NCI-H748 (cell line): ENCODE measurements around the gene PSMC4.

Source experiments
- DNase-seq: peaks from one replicate; lab custom pipeline; 2025; ENCODE audit not compliant: unreplicated experiment; lab: John Stamatoyannopoulos, UW

Gene PSMC4

DNA sequence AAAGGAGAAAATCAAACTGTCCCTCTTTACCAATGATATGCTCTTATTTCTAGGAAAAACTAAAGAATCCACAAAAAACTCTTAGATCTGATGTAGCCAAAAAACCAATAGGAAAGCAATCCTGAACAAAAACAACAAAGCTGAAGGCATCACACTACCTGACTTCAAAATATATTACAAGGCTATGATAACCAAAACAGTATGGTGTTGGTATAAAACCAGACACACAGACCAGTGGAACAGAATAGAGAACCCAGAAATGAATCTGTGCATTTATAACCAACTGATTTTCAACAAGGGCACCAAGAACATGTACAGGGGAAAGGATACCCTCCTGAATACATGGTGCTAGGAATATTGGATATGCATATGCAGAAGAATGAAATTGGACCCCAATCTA lies 16.2 kb downstream of the PSMC4 start:
- DNase-seq: no peak

DNA sequence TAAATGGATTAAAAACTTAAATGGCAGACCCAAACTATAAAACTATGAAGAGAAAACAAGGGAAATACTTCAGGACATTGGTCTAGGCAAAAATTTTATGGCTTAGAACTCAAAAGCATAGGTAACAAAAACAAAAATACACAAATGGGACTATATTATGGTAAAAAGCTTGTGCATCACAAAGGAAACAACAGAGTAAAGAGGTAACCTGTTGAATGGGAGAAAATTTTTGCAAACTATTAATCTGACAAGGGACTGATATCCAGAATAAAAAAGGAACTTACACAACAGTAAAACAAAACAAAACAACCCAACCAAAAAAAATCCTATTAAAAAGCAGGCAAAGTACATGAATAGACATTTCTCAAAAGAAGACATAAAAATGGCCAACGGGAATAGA lies 16.6 kb downstream of the PSMC4 start:
- DNase-seq: no peak

DNA sequence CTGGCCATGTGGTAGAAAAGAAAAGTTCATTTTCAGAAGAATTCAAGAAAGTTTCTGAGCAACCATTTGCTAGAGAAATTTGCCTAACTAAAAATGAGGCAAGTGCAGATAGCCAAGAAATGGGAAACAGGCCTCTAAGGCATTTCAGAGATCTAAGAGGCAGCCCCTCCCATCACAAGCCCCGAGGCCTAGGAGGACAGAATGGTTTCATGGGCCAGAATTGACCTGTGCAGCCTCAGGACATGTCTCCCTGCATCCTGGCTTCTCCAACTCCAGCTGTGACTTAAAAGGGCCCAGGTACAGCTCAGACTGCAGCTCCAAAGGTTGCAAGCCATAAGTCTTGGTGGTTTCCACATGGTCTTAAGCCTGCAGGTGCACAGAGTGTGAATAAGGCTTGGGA lies 22.6 kb downstream of the PSMC4 start:
- DNase-seq: no peak

DNA sequence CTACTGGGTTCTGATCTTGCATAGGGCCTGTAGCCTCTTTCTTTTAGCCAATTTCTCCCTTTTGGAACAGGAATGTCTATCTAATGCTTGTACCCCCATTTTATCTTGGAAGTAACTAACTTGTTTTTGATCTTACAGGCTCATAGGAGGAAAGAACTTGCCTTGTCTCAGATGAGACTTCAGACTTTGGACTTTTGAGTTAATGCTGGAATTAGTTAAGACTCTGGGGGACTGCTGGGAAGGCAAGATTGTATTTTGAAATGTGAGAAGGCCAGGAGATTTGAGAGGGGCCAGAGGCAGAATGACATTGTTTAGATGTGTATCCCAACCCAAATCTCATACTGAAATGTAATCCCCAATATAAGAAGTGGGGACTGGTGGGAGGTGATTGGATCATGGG lies 23.4 kb downstream of the PSMC4 start:
- no peak for DNase-seq

DNA sequence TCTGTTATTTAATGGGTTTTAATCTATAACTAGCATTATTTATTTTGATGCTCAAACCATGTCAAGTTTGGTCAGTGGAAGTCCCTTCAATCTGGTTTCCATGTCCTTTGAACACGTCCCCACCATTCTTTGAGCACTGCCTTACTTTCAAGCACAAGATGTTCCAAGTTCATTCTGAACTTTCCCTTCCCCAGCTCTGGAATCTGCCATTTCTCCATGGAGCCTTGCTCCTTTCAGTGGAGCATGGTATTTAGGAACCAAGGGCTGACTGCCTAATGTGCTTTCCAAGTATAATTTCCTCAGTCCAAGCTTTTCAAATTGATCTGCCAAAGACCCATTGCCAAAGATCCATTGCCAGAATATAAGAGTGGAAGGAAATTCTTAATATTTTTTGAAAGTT lies 24.8 kb downstream of the PSMC4 start:
- DNase-seq: no peak

DNA sequence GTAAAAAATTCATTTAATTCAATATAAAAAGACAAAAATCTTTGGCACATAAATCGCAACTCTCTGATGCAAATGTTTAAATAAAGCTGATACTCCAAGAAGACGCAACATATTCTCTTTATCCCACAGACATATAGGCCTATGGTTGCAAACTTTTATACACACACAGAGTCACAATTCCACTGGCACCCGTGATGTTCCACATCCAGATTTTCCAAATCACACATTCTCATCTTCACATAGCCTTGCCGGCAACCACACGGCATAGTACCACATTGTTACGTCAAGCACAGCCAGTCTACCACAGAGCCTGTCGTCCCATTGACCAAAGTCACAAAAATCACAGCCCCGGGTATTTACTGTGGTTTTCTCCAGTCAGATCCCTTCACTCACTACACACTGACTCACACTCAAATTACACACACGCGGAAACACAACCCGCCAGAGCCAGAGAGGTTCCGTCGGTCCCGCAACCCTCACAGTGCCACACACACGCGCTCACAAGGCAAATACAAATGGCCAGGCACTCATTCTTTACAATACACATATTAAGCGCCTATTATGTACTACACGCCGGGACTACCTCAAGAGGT lies 25.3 kb downstream of the PSMC4 start:
- DNase-seq: peak; percentile 65

DNA sequence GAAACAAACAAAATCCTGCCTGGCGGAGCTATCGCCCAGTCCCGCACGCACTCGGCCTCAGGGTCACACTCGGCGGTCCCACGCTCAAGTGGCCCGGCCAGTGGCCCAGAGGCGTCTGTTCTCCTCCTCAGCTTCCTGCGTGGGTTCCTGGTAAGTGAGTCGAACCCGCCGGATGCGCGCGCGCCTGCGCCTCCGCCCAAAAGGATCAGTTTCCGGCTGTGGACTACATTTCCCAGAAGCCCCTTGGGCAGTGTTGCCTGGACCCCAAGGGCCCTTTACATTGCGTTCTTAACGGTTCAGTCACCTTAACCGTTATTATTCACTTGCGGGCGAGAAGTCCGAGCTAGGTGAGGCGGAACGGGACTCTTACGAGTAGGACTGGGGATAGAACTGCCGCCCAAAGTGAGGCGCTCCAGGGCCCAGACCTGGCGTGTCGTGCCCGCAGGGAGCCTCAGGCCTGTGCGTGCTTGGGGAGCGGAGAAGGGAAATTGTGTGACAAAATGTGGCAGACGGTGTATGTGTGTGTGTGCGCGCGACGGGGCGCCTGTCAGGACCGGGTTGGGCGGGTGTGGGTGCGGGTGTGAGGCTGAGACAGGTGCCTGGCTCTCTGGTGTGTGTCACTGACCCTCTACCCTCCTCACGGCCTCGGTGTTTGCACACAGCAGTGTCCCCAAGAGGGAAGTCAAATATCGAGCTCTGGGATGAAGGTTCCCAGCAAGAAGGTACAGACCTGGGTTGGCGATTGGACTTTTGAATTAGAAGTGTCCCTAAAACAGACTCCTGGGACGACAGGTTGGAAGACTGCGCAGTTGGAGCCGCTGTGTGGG lies 26.1 kb downstream of the PSMC4 start, which contains the start of gene ZNF546:
ZNF546 (plus strand) TSS at position 250 of the 827 bp plus-strand sequence. CDS start 1,267 bp downstream, outside the sequence.
- peak; percentile 93 for DNase-seq

DNA sequence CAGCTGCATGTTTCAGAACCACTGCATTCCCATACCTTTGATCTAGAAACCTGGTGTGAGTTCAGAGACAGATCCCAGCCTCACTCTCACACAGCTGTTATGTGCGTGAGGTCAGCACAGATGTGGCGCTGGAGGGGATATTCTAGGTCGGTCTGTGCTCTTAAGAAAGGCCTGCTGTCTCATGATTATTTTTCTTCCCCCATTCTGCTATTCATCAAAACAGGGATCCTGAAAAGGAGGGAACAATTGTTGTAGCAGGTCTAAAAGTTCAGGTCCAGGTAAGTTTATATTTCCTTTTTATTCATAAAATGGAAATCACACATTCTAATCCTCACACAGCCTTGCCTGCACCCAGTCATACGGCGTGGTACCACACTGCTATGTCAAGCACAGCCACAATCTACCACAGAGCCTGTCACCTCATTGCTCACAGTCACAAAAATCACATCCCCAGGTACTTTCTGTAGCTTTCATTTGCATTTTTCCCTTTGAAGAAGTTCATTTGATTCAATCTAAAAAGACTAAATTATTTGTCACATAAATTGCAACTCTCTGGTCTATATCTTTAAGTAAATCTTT lies 26.8 kb downstream of the PSMC4 start:
- DNase-seq: no peak

DNA sequence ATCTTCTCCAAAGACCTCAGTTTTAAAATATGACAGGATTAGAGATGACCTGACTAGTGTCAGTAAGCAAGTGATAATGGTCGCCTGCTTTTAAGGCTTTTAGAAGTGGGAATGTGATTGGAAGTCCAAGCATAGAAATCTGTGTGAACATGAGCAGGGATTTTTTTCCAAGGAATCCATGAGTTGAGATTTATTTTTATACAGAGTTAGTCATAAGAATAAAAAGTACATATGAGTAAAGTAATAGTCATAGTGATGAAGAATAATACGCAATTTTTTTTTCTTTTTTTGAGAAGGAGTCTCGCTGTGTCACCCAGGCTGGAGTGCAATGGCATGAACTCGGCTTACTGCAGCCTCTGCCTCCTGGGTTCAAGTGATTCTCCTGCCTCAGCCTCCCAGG lies 27.5 kb downstream of the PSMC4 start:
- DNase-seq: no peak

DNA sequence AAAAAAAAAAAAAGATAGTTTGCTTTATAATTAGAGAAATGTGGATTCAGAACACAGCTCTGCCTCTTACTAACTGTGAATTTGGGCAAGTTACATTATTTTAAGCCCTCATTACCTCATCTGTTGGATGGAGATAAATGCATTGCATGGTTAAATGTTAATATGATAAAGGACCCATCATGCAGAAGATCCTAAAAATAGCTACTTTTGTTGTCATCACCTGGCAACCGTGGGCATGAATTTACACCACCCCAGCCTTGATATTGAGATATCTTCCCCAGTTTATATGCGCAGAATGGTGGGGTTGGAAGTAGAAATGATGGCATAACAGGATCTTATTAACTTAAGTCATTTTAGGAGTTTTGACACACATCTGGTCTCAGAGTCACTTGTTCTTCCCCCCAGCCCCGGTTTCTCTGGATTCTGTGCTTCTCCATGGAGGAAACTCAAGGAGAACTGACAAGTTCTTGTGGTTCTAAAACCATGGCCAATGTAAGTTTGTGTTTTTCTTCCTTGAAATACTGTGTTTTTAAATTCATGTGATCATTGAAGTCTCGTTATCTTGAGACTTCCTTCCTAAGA lies 34.8 kb downstream of the PSMC4 start:
- no peak for DNase-seq

DNA sequence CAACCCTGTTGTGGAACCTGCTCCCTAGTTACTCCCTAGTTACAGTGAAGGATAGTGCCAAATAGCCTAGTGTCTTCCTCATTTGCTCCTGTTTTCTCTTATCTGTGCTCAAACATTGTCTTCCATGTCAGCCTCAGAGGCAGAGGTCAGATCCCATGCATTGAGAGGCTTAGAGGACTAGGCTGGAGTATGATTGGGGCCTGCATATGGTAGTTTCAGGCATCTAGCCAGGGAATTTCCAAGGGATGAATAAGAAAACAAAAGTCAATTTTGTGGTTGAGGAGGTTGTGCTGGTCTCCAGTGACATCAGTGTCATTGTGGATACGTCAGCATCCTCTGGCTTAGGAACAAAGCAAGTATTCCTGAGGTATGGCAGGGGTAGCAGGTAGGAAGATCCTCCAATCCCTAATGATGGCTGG lies 35.3 kb downstream of the PSMC4 start:
- no peak for DNase-seq

DNA sequence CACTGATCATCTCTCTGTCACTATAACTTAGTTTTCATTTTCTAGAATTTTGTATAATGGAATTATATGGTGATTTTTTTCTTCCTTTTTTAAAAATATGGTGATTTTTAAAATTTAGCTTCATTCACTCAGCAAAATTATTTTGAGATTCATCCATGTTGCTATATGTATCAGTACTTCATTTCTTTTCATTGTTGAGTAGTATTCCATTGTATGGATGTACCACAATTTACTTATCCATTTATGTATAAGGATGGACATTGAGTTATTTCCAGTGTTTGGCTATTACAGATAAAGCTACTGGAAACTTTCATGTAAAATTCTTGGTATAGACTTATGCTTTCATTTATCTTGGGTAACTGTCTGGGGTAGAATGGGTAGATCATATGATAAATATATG lies 38.7 kb downstream of the PSMC4 start:
- no peak for DNase-seq

DNA sequence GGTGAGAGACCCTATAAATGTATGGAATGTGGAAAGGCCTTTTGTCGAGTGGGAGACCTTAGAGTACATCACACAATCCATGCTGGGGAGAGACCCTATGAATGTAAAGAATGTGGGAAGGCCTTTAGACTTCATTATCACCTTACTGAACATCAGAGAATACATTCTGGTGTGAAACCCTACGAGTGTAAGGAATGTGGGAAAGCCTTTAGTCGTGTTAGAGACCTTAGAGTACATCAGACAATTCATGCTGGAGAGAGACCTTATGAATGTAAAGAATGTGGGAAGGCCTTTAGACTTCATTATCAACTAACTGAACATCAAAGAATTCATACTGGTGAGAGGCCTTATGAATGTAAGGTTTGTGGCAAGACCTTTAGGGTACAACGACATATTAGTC lies 43.0 kb downstream of the PSMC4 start:
- DNase-seq: no peak

DNA sequence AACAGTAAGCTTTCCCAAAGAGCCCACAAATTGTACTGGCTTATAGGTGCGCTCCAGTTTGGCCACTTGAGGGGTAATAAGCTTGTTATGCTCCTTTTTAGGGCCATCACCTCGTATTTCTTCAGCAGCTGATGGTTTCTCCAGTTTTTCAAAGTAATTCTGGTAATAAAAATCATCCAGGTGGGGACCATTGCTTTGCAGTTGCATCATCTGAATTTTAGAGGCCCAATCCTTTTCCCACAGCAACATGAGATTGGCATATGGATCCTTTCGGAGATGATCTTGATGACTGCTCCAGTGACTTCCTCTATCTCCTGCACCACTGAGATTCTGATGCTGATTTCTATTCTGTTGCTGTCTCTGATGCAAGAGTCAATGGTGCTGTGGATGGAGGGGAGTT lies 53.0 kb downstream of the PSMC4 start:
- no peak for DNase-seq

DNA sequence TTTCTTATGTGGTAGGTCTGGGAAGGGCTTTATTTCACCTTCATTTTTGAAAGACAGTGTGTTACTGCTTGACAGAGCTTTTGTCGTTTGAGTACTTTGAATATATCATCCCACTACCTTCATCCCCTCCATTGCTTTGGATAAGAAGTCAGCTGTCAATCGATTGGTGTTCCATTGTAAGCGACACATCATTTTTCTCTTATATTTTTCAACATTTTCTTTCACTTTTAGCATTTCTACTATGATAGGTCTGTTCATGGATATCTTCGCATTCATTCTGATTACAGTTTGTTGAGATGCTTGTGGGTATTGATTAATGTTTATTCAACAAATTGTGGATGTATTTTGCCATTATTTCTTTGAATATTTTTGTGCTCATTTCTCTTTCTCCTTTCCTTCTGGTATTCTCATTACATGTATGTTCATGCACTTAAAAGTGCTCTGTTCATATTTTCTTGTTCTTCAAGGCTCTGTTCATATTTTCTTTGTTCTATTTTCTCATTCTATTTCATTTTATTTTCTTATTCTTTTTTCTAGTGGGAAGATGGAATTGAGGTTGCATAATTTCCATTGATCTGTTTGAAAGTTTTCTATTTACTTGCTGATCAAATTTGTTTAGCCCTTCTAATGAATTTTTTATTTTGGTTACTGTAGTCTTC lies 55.1 kb downstream of the PSMC4 start:
- no peak for DNase-seq

DNA sequence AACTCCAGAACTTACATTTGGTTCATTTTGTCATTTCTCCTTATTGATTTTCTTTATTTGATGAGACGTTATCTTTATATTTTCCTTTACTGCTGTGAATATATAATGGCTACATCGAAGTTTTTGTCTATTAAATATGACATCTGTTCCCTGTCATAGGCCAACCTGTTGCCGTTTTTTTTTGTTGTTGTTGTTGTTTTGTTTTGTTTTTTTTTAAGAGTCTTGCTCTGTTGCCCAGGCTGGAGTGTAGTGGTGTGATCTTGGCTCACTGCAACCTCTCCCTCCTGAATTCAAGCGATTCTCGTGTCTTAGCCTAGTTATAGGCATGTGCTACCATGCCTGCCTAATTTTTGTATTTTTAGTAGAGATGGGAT lies 55.6 kb downstream of the PSMC4 start:
- no peak for DNase-seq
